D721Med (cell line): ENCODE measurements around the gene AGAP1.

Experiments
- DNase-seq: peaks from one replicate; pipeline ENCODE4 v3.0.0; 2011; ENCODE audit warnings: low spot score; ENCODE audit not compliant: insufficient read length
- FAIRE-seq: peaks from 2 replicates; lab custom pipeline; 2011; peaks lifted over from hg19 to GRCh38; lab: Jason Lieb, UNC
- TF ChIP-seq, protein P1 (sequence below): IDR thresholded peaks from 2 replicates; pipeline ENCODE4 v1.5.1; 2012; ENCODE audit warnings: mild to moderate bottlenecking, control low read depth; ENCODE audit not compliant: insufficient read depth; ENCODE audit errors: missing control alignments

Gene AGAP1

DNA sequence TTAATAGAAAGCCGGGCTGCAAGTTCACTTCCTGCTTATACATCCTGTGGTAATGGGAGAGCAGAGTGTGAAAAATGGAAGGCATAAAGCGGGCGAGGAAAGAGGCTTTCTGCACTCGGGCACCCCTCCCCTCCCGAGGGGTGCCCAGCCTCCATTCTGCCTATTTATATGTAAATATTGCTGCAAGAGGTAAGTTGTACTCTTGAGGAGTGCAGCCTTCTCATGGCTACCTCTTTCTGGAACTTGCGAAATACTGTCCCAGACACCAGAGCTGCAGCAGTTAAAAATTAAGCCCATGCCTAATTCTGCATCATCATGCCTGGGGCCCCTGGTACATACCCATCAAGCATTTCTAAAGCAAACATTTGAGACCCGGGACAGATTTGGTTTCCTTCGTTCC lies 518.3 kb downstream of the AGAP1 start:
- DNase-seq (no peak), FAIRE-seq (no peak)
- TF ChIP-seq, protein P1, sequence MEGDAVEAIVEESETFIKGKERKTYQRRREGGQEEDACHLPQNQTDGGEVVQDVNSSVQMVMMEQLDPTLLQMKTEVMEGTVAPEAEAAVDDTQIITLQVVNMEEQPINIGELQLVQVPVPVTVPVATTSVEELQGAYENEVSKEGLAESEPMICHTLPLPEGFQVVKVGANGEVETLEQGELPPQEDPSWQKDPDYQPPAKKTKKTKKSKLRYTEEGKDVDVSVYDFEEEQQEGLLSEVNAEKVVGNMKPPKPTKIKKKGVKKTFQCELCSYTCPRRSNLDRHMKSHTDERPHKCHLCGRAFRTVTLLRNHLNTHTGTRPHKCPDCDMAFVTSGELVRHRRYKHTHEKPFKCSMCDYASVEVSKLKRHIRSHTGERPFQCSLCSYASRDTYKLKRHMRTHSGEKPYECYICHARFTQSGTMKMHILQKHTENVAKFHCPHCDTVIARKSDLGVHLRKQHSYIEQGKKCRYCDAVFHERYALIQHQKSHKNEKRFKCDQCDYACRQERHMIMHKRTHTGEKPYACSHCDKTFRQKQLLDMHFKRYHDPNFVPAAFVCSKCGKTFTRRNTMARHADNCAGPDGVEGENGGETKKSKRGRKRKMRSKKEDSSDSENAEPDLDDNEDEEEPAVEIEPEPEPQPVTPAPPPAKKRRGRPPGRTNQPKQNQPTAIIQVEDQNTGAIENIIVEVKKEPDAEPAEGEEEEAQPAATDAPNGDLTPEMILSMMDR, result no peak

DNA sequence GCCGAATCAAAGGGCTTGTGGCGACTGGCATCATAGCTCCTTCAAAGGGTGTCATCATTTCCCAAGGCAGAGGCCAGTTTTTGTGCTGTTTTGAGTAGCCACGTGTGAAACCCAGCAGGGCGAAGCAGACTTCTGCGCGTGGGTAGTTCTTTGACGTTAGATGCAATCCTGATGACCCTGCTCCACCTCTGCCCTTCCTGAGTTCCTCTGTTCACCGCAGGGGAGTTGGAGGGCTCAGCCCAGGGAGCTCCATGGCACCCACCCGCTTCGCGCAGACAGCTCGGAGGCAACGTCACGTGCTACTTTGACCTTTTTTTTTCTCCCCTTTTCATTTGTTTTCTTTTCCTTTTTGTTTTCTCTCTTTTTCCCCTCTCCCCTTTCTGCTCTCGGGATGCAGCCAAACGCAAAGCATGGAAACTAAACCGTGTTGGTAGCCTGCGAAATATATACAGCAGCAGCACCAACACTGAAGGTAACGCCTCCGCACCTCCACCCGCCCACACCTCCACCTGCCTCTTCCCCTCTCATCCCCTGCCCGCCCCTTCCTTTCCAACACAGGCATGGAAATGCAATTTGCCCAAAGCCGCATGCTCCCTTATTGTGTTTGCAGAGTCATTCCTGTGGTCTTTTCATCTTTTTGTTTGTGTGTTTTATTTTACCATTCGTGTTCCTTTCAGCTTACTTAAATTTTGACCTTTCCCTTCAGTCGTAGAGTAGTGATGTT lies 520.7 kb downstream of the AGAP1 start:
- no peak for DNase-seq
- TF ChIP-seq, protein P1, result no peak
- FAIRE-seq, result no peak

DNA sequence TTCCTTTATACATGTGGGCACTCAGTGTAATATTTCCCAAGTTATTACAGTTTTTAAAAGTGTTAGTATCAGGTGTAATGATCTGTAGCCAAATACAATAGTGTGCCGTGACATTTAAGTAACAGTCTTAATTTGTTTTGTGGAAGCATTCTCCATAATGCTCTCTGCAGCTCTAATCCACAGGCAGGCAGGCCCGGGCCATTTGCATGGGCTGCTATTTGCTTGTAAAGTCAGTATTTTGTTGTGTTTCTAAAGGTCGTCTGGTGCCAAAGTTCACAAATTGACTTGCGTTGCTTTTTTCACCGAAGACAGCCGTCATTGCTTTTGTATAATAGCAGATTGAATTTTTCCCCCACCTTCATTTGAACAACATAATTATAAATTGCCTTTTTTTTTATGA lies 521.3 kb downstream of the AGAP1 start:
- FAIRE-seq (no peak), DNase-seq (no peak)
- TF ChIP-seq, protein P1, result no peak

DNA sequence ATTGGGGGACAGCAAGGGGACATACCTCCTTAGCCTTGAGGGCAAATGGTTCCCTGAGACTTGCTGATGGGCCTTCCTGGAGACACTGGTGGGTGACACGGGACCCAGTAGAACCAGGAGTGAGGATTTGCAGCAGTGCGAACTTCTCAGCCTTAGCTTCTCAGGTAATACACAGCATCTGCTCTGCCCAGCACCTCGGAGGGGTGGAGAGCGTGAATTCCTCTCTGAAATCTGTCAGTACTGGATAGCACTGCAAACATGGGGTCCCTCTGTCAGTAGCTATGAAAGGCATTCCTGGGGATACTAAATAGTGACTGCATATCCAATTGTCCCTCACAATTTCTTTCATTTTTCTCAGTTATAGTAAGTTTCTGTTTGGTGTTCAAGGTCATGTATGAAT lies 522.7 kb downstream of the AGAP1 start:
- TF ChIP-seq, protein P1, result no peak
- FAIRE-seq (no peak), DNase-seq (no peak)

DNA sequence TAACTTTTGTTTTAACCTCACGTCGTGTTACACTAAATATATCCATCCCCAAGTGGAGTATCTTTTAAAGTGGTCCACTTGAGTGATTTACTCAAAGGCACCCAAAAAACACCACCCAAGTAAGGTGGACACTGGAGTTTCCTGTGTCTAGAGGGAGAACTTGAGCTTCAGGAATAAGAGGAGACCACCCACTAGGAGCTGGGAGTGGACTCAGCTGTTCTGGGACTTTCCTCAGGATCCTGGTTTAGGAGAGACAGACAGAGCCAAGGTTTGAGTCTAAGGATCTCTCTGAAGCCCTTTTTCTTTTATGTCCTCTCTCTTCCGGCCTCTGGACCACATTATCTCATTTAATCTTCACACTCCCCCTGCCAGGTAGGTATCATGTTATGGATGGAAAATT lies 523.6 kb downstream of the AGAP1 start:
- TF ChIP-seq, protein P1, result no peak
- FAIRE-seq, result no peak
- DNase-seq, result no peak

DNA sequence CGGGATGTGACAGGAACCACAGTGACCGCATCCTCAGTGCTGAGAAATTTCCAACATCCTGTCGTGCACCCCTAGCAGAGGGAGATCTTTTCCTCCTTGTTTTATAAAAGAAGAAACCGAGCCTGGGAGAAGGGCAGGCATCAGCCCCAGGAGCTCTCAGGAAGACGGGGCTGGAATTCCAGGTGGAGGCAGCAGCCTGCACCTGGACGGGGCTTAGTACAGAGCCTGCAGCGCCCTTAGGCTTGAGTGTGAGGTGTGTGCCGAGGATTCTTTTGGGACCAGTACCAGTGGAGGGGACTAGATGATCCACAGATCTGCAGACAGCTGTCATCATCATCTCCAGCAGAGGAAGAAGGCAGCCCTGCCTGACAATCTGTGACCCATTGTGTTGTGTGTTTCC lies 525.6 kb downstream of the AGAP1 start:
- TF ChIP-seq, protein P1, result no peak
- no peak for DNase-seq
- no peak for FAIRE-seq

DNA sequence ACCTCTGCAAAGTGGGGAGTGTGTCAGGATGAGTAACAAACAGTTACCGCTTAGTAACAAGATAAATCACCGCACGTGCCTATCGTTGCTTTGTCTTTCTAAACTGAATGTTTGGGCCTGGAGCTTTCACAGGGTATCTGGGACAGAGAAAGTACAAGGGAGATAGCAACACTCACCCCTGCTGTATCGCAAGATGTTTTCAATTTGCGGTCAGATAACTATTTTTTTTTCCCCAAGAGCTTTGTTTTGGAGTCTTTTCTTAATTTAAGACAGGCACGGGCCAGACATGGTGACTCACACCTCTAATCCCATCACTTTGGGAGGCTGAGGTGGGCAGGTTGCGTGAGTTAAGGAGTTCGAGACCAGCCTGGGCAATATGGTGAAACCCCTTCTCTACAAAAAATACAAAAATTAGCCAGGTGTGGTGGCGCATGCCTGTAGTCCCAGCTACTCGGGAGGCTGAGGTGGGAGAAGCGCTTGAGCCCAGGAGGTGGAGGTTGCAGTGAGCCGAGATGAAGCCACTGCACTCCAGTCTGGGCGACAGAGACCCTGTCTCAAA lies 527.7 kb downstream of the AGAP1 start:
- no peak for DNase-seq
- FAIRE-seq, result no peak
- TF ChIP-seq, protein P1, result no peak
